Ovary (tissue), 9 donors: ENCODE results near the gene CALCB. TPM values are rescaled to one million over a fixed set of nuclear protein-coding genes. Genes with fewer than 3 reads are reported as not detected.

Experiments used
- DNase-seq, 5 donors: peaks; one replicate each; pipeline ENCODE4 v3.0.0-alpha.2; 2019 to 2020
- H3K27ac ChIP-seq, 2 donors: fragments of 200-600 bp; one replicate each; pipeline versions ENCODE4 v1.5.1 to v1.8.0; 2019 to 2022
- H3K27me3 ChIP-seq: fragments of 200-600 bp; one replicate; pipeline ENCODE4 v1.8.0; 2022
- H3K36me3 ChIP-seq: fragments of 200-600 bp; sonication (generic); one replicate; pipeline ENCODE4 v1.5.1; 2019
- H3K4me1 ChIP-seq: one replicate; pipeline ENCODE4 v1.8.1; 2013; ENCODE audit warnings: mild to moderate bottlenecking, moderate library complexity; ENCODE audit not compliant: insufficient read depth
- H3K4me3 ChIP-seq: fragments of 200-600 bp; sonication (generic); one replicate; pipeline ENCODE4 v1.5.1; 2017
- H3K9me3 ChIP-seq, 2 donors: fragments of 200-600 bp in 1 of 2; sonication (generic) in 1 of 2; one replicate each; pipeline versions ENCODE4 v1.5.1 to v1.8.1; 2013 to 2019; ENCODE audit warnings: mild to moderate bottlenecking in 1 of 2, moderate library complexity in 1 of 2
- EP300 ChIP-seq: sonication (generic); formaldehyde crosslinking; IDR thresholded peaks from one replicate; pipeline ENCODE4 v1.6.1; 2017; ENCODE audit warnings: antibody characterized with exemption
- POLR2A ChIP-seq: fragments of 450-650 bp; IDR thresholded peaks from one replicate; pipeline ENCODE4 v1.6.1; 2017; ENCODE audit warnings: antibody characterized with exemption, mild to moderate bottlenecking, moderate library complexity
- WGBS, 3 donors: extraction: QIAGEN DNeasy Blood & Tissue Kit in 1 of 3; methylation state at CpG; one replicate each; pipeline versions ENCODE4 v1.1.5 to v1.1.7; 2013 to 2017; 5-methylcytosine and 5-hydroxymethylcytosine counted together
- intact Hi-C, 4 donors: fragments of 100-400 bp; cut with DNase I; formaldehyde crosslinking; loops; one replicate each; pipeline versions ENCODE4 v1.11.0 to v1.15.1; 2022 to 2023
- polyA plus RNA-seq, 2 donors: library from polyadenylated mRNA; stranded (reverse); fragments of 200-250 nt in 1 of 2; fragments of 350-450 nt in 1 of 2; fragmentation: Illumina TruSeq in 1 of 2; extraction: RNeasy Lipid Tissue Mini Kit (QIAGEN cat#74804) in 1 of 2; gene quantifications; one replicate each; pipeline ENCODE4 v1.2.3, GENCODE V29; 2013 to 2014
- total RNA-seq, 7 donors: library from RNA; depleted of rRNA in 2 of 7; stranded (reverse); fragments of >200 nt in 2 of 7; fragmentation: NEBNext Ultra II Directional in 3 of 7; extraction: Animal tissue kit (Norgen Biotek cat#: 25700) in 3 of 7; gene quantifications; one replicate each; pipeline versions ENCODE4 v1.1.0 to v1.2.4, GENCODE V29; 2016 to 2023
- TF ChIP-seq, protein P1 (sequence below), 3 donors: fragments of 450-650 bp in 2 of 3; fragments of 200-600 bp in 1 of 3; IDR thresholded peaks; one replicate each; pipeline versions ENCODE4 v1.5.1 to v1.8.0; 2016 to 2022; ENCODE audit warnings: antibody characterized with exemption in 3 of 3, mild to moderate bottlenecking in 1 of 3
- donor health status: DM: no; HTN: no; CAD: no; lungs with moderate emphysema.
- donor health status: DM: no; HTN: no; CAD: no.
- donor health status: Bipolar disorder and iron deficiency.
- donor health status: DM: yes; HTN: yes; CAD: no.
- donor health status: DM: no; HTN: no; CAD: no.
- donor health status: DM: yes; HTN: yes; CAD: no.

The CALCB gene
- total and polyA plus RNA-seq, 9 donors, result 0.02 to 0.23 (median 0.08) TPM; not detected in 6

DNA sequence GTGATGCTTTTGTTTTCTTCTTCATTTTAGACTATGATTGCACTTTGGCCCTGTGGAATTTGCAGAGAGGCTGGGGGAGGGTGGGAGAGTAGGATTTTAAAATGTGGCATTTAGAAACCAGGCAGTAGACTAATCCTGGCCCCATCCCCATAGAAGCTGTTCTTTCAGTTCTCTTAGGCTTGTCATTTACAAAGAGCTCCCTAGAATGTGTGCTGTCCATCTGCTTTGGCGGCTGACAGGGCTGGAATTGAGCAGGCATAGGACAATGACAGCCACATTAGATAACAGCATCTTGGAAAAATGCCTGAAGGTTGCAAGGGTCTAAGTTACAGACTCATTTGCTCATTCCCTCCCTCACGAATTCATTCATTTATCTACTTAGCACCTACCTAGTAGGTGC, 51.1 kb downstream of the CALCB start:
- no peak overlapping the region for H3K27ac ChIP-seq
- no peaks in the 10 kb centered on the region for H3K9me3 ChIP-seq
- WGBS, 3 donors, result 59 to 69% (median 68%) methylated on average over 2 of the region's 2 CpGs
- H3K27me3 ChIP-seq, result no peaks in the 10 kb centered on the region
- H3K36me3 ChIP-seq, result no peaks in the 10 kb centered on the region
- DNase-seq, result no peak
- TF ChIP-seq POLR2A, result no peak
- TF ChIP-seq, protein P1, sequence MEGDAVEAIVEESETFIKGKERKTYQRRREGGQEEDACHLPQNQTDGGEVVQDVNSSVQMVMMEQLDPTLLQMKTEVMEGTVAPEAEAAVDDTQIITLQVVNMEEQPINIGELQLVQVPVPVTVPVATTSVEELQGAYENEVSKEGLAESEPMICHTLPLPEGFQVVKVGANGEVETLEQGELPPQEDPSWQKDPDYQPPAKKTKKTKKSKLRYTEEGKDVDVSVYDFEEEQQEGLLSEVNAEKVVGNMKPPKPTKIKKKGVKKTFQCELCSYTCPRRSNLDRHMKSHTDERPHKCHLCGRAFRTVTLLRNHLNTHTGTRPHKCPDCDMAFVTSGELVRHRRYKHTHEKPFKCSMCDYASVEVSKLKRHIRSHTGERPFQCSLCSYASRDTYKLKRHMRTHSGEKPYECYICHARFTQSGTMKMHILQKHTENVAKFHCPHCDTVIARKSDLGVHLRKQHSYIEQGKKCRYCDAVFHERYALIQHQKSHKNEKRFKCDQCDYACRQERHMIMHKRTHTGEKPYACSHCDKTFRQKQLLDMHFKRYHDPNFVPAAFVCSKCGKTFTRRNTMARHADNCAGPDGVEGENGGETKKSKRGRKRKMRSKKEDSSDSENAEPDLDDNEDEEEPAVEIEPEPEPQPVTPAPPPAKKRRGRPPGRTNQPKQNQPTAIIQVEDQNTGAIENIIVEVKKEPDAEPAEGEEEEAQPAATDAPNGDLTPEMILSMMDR (IDR thresholded peaks at IDR 0.05), result no peak
- no peak for TF ChIP-seq EP300
- no peaks in the 10 kb centered on the region for H3K4me1 ChIP-seq
- no peak overlapping the region for H3K4me3 ChIP-seq
- intact Hi-C loops, result no loop called here

DNA sequence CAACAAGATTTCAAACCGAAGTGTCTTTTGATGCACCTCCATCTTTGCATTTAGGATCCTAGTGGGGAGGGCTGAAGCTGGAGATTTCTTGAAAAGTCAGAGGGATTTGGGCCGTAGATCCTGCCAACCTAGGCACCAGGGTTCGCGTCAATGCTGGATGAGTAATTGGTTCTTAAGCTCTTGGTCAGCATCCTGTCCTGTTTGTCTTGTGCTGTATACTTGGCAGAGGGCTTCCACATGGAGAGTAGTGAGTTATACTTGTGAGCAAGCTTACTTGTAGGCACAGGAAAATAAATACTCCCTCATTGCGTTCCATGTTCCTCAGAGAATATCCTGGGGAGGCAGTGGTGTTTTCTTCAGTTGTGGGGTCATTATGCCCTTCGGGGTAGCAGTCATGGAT, 53.9 kb downstream of the CALCB start:
- no peak for TF ChIP-seq EP300
- TF ChIP-seq POLR2A, result no peak
- TF ChIP-seq, protein P1 (IDR thresholded peaks at IDR 0.05), result no peak
- no peak overlapping the region for H3K27ac ChIP-seq
- no peak for DNase-seq
- WGBS, 3 donors, result 73 to 82% (median 82%) methylated on average over 6 of the region's 6 CpGs
- no peaks in the 10 kb centered on the region for H3K4me1 ChIP-seq
- H3K36me3 ChIP-seq, result no peaks in the 10 kb centered on the region
- intact Hi-C loops, result no loop called here
- H3K9me3 ChIP-seq, result no peaks in the 10 kb centered on the region
- H3K4me3 ChIP-seq, result no peak overlapping the region
- H3K27me3 ChIP-seq, result no peaks in the 10 kb centered on the region

Other genes with a start within 250 kb of the CALCB start
- gene CYP2R1, start 181.4 kb upstream of the CALCB start, total RNA-seq, result 1 to 10 TPM; 6.0 to 8.5 (median 6.4) TPM
- gene CYP2R1, start 181.4 kb upstream of the CALCB start, polyA plus RNA-seq, result 1 to 10 TPM; 8.1 to 8.9 TPM
- not detected for gene CALCA, start 101.2 kb upstream of the CALCB start, total RNA-seq
- gene CALCA, start 101.2 kb upstream of the CALCB start, polyA plus RNA-seq, result not detected
- gene INSC, start 41.3 kb downstream of the CALCB start, total RNA-seq, result under 1 TPM in 4 of 7 donors, not detected in 3; 0.13 to 0.38 (median 0.21) TPM
- under 1 TPM; 0.10 to 0.32 TPM for gene INSC, start 41.3 kb downstream of the CALCB start, polyA plus RNA-seq